GM12878 (cell line): ENCODE results near the gene SNCB.

Experiments used
- CHD1 ChIP-seq: IDR thresholded peaks from 2 replicates; pipeline ENCODE4 v1.6.1; 2012; ENCODE audit warnings: low read depth, low read length, improper control_type of control experiment
- CHD4 ChIP-seq: fragments of 200-600 bp; sonication (generic); IDR thresholded peaks from 2 replicates; pipeline ENCODE4 v1.6.1; 2016; ENCODE audit warnings: mild to moderate bottlenecking
- EZH2 ChIP-seq: IDR thresholded peaks from 2 replicates; pipeline ENCODE4 v1.6.1; 2012; ENCODE audit warnings: low read depth, mild to moderate bottlenecking, control low read depth, inconsistent platforms, low read length, borderline replicate concordance; ENCODE audit not compliant: control insufficient read depth
- NFIC ChIP-seq: IDR thresholded peaks from 2 replicates; pipeline ENCODE4 v1.6.1; 2012; ENCODE audit warnings: low read depth, mild to moderate bottlenecking, inconsistent platforms, low read length, moderate library complexity
- NR2F1 ChIP-seq: fragments of 450-650 bp; conservative IDR thresholded peaks from 2 replicates; pipeline ENCODE4 v1.6.1; 2017; ENCODE audit warnings: mild to moderate bottlenecking
- RELA ChIP-seq: fragments of 450-650 bp; IDR thresholded peaks from 2 replicates; pipeline ENCODE4 v1.8.0; 2014; ENCODE audit warnings: borderline replicate concordance; ENCODE audit not compliant: partially characterized antibody
- SUZ12 ChIP-seq: fragments of 200-600 bp; sonication (generic); IDR thresholded peaks from one replicate; pipeline ENCODE4 v1.6.1; 2018; ENCODE audit warnings: antibody characterized with exemption, mild to moderate bottlenecking; ENCODE audit not compliant: unreplicated experiment
- ZNF274 ChIP-seq: IDR thresholded peaks from one replicate; pipeline ENCODE4 v1.8.0; 2011; ENCODE audit not compliant: insufficient read length, insufficient read depth
- TF ChIP-seq, protein P1 (sequence below), 3 experiments: IDR thresholded peaks in 2 of 3; conservative IDR thresholded peaks in 1 of 3; 2 replicates each; pipeline ENCODE4 v1.5.1; 2011; ENCODE audit warnings: low read depth in 3 of 3, low read length in 3 of 3, mild to moderate bottlenecking in 3 of 3, control low read depth in 2 of 3, moderate library complexity in 2 of 3, inconsistent platforms in 1 of 3, mixed read lengths in 1 of 3; ENCODE audit not compliant: control insufficient read depth in 2 of 3, insufficient read depth in 1 of 3; ENCODE audit errors: extremely low read depth in 1 of 3

DNA sequence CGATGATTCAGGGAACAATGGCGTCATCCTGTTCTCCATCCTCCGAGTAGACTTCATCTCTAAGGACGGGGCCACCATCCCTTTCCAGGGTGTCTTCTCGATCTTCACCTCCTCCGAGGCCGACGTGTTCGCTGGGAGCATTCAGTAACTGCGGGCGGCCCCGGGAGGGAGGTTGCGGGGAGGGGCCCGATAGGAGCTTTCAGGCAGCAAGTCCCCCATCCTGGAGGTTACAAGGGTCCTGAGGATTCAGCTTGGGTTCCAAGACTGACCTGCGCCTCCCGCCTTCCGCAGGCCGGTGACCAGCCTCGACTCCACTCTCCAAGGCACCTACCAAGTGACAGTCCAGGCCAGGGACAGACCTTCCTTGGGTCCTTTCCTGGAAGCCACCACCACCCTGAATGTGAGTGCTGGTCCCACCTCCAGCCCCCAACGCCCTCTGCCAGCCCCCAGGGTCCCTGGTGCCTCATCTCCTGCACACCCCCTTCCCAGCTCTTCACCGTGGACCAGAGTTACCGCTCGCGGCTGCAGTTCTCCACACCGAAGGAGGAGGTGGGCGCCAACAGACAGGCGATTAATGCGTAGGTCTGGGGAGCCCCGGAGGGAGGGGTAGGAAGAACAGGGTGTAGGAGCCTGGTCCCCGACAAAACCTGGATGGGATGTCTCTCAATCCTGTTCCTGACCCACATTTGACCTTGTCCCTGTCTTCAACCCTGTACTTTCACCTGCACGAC, 41.1 kb downstream of the SNCB start:
- TF ChIP-seq NFIC (no peak), ZNF274 (no peak), NR2F1 (no peak), CHD1 (no peak), CHD4 (no peak), EZH2 (no peak), SUZ12 (no peak), RELA (no peak)
- TF ChIP-seq, protein P1, sequence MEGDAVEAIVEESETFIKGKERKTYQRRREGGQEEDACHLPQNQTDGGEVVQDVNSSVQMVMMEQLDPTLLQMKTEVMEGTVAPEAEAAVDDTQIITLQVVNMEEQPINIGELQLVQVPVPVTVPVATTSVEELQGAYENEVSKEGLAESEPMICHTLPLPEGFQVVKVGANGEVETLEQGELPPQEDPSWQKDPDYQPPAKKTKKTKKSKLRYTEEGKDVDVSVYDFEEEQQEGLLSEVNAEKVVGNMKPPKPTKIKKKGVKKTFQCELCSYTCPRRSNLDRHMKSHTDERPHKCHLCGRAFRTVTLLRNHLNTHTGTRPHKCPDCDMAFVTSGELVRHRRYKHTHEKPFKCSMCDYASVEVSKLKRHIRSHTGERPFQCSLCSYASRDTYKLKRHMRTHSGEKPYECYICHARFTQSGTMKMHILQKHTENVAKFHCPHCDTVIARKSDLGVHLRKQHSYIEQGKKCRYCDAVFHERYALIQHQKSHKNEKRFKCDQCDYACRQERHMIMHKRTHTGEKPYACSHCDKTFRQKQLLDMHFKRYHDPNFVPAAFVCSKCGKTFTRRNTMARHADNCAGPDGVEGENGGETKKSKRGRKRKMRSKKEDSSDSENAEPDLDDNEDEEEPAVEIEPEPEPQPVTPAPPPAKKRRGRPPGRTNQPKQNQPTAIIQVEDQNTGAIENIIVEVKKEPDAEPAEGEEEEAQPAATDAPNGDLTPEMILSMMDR (IDR thresholded peaks at IDR 0.05 in 2 of 3, conservative IDR thresholded peaks at IDR 0.05 in 1 of 3; ENCODE audit: control insufficient read depth in 2 of 3, extremely low read depth in 1 of 3, insufficient read depth in 1 of 3, low read depth in 3 of 3, low read length in 3 of 3) = no peak
